Psoas muscle (tissue), 8 donors: ENCODE results near the gene EPS8L2. TPM values are rescaled to one million over a fixed set of nuclear protein-coding genes. Genes with fewer than 3 reads are reported as not detected.

Source experiments
- ATAC-seq, 4 donors: fragments of 200-7000 bp; cut with Tn5 transposase; one replicate each; pipeline ENCODE4 v1.9.1; 2020; ENCODE audit warnings: moderate library complexity in 3 of 4, mild to moderate bottlenecking in 2 of 4
- DNase-seq, 2 donors: peaks; one replicate each; pipeline ENCODE4 v3.0.0-alpha.2; 2020
- H3K27ac ChIP-seq: fragments of 200-600 bp; one replicate; pipeline ENCODE4 v1.8.0; 2022
- H3K27me3 ChIP-seq, 3 donors: fragments of 200-600 bp in 1 of 3; one replicate each; pipeline versions ENCODE4 v1.6.1 to v1.8.0; 2013 to 2022; ENCODE audit warnings: low read length in 2 of 3, mild to moderate bottlenecking in 2 of 3, moderate library complexity in 1 of 3; ENCODE audit not compliant: insufficient read depth in 3 of 3
- H3K36me3 ChIP-seq, 2 donors: fragments of 200-600 bp in 1 of 2; one replicate each; pipeline versions ENCODE4 v1.6.1 to v1.8.0; 2013 to 2022; ENCODE audit warnings: low read depth in 1 of 2, mild to moderate bottlenecking in 1 of 2, moderate library complexity in 1 of 2; ENCODE audit not compliant: insufficient read depth in 1 of 2
- H3K4me1 ChIP-seq: fragments of 200-600 bp; one replicate; pipeline ENCODE4 v1.8.0; 2022
- H3K4me3 ChIP-seq: fragments of 200-600 bp; one replicate; pipeline ENCODE4 v1.8.0; 2022; ENCODE audit warnings: mild to moderate bottlenecking
- H3K9me3 ChIP-seq: fragments of 200-600 bp; one replicate; pipeline ENCODE4 v1.8.0; 2022
- CTCF ChIP-seq: fragments of 200-600 bp; IDR thresholded peaks from one replicate; pipeline ENCODE4 v1.8.0; 2022; ENCODE audit warnings: antibody characterized with exemption
- WGBS, 3 donors: extraction: QIAGEN DNeasy Blood & Tissue Kit; methylation state at CpG; one replicate each; pipeline versions ENCODE4 v1.1.6 to v1.1.7; 2013; 5-methylcytosine and 5-hydroxymethylcytosine counted together
- intact Hi-C, 2 donors: fragments of 100-400 bp; cut with DNase I; formaldehyde crosslinking; loops; one replicate each; pipeline versions ENCODE4 v1.11.0 to v1.14.2; 2022
- polyA plus RNA-seq, 3 donors: library from polyadenylated mRNA; stranded (reverse); fragments of 200-250 nt; gene quantifications; one replicate each; pipeline ENCODE4 v1.2.3, GENCODE V29; 2013
- total RNA-seq, 4 donors: library from RNA; stranded (reverse); fragmentation: NEBNext Ultra II Directional in 2 of 4; extraction: Animal tissue kit (Norgen Biotek cat#: 25700) in 2 of 4; gene quantifications; one replicate each; pipeline versions ENCODE4 v1.2.1 to v1.2.4, GENCODE V29; 2021 to 2023
- donor health status: healthy with polysubstance abuse.
- donor health status: DM: no; HTN: no; CAD: no; lungs with moderate emphysema.
- donor health status: Bipolar disorder and iron deficiency.
- donor health status: healthy.
- donor health status: DM: yes; HTN: yes; CAD: no.
- donor health status: DM: no; HTN: no; CAD: no.
- donor health status: DM: no; HTN: no; CAD: no.
- donor health status: DM: yes; HTN: yes; CAD: no.

Gene EPS8L2
- total and polyA plus RNA-seq, 7 donors: 0.47 to 3.1 (median 0.89) TPM

- no peak for TF ChIP-seq CTCF
- DNase-seq (peak in 1 of 2 donors; percentile 28), ATAC-seq (peak in 1 of 4 donors; percentile 36)
- H3K27ac ChIP-seq: no peak overlapping the region
- peaks cover 0 to 76% (median 36%) of the 10 kb centered on the region in 3 donors for H3K27me3 ChIP-seq
- intact Hi-C loops: loop anchor here (1.0 to 5.0 kb wide), 4 partner anchors 46 to 167 kb away; no protein-coding TSS in a partner anchor
- H3K4me3 ChIP-seq: no peak overlapping the region
- no peaks in the 10 kb centered on the region for H3K9me3 ChIP-seq
- H3K4me1 ChIP-seq: peaks cover 5% of the 10 kb centered on the region
- H3K36me3 ChIP-seq: no peaks in the 10 kb centered on the region
- WGBS, 3 donors: 11 to 18% (median 11%) methylated on average over 25 to 33 of the region's 33 CpGs
These were observed 15.8 kb downstream of the EPS8L2 start for GRCh38 chr11:721741-722345.

GRCh38 chr11:722346-722811, 16.3 kb downstream of the EPS8L2 start:
- intact Hi-C loops: loop anchor here (1.0 to 5.0 kb wide), 4 partner anchors 46 to 168 kb away; no protein-coding TSS in a partner anchor
- Histone ChIP-seq H3K36me3 (no peaks in the 10 kb centered on the region), H3K4me3 (no peak overlapping the region), H3K4me1 (peaks cover 5% of the 10 kb centered on the region), H3K27ac (no peak overlapping the region), H3K9me3 (no peaks in the 10 kb centered on the region), H3K27me3 (peaks cover 0 to 80% (median 39%) of the 10 kb centered on the region in 3 donors)
- WGBS, 3 donors: 49 to 68% (median 53%) methylated on average over 13 to 20 of the region's 20 CpGs
- ATAC-seq (no peak), DNase-seq (no peak)
- TF ChIP-seq CTCF: no peak

- Histone ChIP-seq H3K27ac (no peak overlapping the region), H3K4me3 (no peak overlapping the region), H3K36me3 (no peaks in the 10 kb centered on the region), H3K27me3 (peaks cover 0 to 80% (median 39%) of the 10 kb centered on the region in 3 donors), H3K4me1 (peaks cover 14% of the 10 kb centered on the region), H3K9me3 (no peaks in the 10 kb centered on the region)
- intact Hi-C loops: loop anchor here (2.0 to 5.0 kb wide), 3 partner anchors 61 to 169 kb away; no protein-coding TSS in a partner anchor
- whole genome bisulfite sequencing, 3 donors: 43 to 56% (median 51%) methylated on average over 8 of the region's 8 CpGs
- peak in 2 of 4 donors; percentile 25 to 29 for ATAC-seq
- peak in 1 of 2 donors; percentile 31 for DNase-seq
- TF ChIP-seq CTCF: peak; percentile 56
These were observed 17.3 kb downstream of the EPS8L2 start for GRCh38 chr11:723120-723883.

GRCh38 chr11:724049-724777, 18.2 kb downstream of the EPS8L2 start:
- H3K27me3 ChIP-seq: peaks cover 0 to 76% (median 39%) of the 10 kb centered on the region in 3 donors
- ATAC-seq (no peak), DNase-seq (no peak)
- intact Hi-C loops: loop anchor here (2.0 to 5.0 kb wide), 2 partner anchors 62 to 169 kb away; no protein-coding TSS in a partner anchor
- no peak for TF ChIP-seq CTCF
- 63 to 74% (median 64%) methylated on average over 15 to 19 of the region's 19 CpGs for WGBS, 3 donors
- no peak overlapping the region for H3K27ac ChIP-seq
- no peak overlapping the region for H3K4me3 ChIP-seq
- H3K36me3 ChIP-seq: no peaks in the 10 kb centered on the region
- H3K4me1 ChIP-seq: peaks cover 16% of the 10 kb centered on the region
- no peaks in the 10 kb centered on the region for H3K9me3 ChIP-seq
